Vagina (tissue), 2 donors: ENCODE data around the gene SARDH. TPM values are rescaled to one million over a fixed set of nuclear protein-coding genes. Genes with fewer than 3 reads are reported as not detected.

Experiments
- DNase-seq, 2 donors: peaks; one replicate each; pipeline ENCODE4 v3.0.0-alpha.2; 2017; ENCODE audit errors: extremely low spot score in 2 of 2
- H3K27ac ChIP-seq: fragments of 200-600 bp; sonication (generic); one replicate; pipeline ENCODE4 v1.5.1; 2019
- H3K27me3 ChIP-seq: fragments of 200-600 bp; sonication (generic); one replicate; pipeline ENCODE4 v1.5.1; 2019
- H3K36me3 ChIP-seq, 2 donors: fragments of 200-600 bp; sonication (generic); one replicate each; pipeline ENCODE4 v1.5.1; 2017 to 2019
- H3K4me1 ChIP-seq: fragments of 200-600 bp; sonication (generic); one replicate; pipeline ENCODE4 v1.5.1; 2019
- H3K4me3 ChIP-seq, 2 donors: fragments of 200-600 bp; sonication (generic); 1 replicate in 1 of 2; 2 replicates in 1 of 2; pipeline ENCODE4 v1.5.1; 2016 to 2019
- H3K9me3 ChIP-seq: fragments of 200-600 bp; sonication (generic); one replicate; pipeline ENCODE4 v1.5.1; 2019
- POLR2A ChIP-seq, 2 donors: fragments of 450-650 bp; IDR thresholded peaks; one replicate each; pipeline ENCODE4 v1.6.1; 2017; ENCODE audit warnings: antibody characterized with exemption in 2 of 2, mild to moderate bottlenecking in 2 of 2, moderate library complexity in 2 of 2
- POLR2AphosphoS5 ChIP-seq, 2 donors: sonication (generic); formaldehyde crosslinking; IDR thresholded peaks; one replicate each; pipeline ENCODE4 v1.9.0; 2017; ENCODE audit warnings: antibody characterized with exemption in 2 of 2, mild to moderate bottlenecking in 2 of 2, low read depth in 1 of 2; ENCODE audit not compliant: insufficient read depth in 1 of 2
- intact Hi-C: fragments of 100-400 bp; cut with DNase I; formaldehyde crosslinking; loops from one replicate; pipeline ENCODE4 v1.15.1; 2023
- total RNA-seq: library from RNA; depleted of rRNA; stranded (reverse); fragments of >200 nt; gene quantifications from one replicate; pipeline ENCODE4 v1.2.3, GENCODE V29; 2016
- TF ChIP-seq, protein P1 (sequence below), 3 experiments: fragments of 450-650 bp in 2 of 3; fragments of 200-600 bp in 1 of 3; sonication (generic) in 1 of 3; IDR thresholded peaks; one replicate each; pipeline ENCODE4 v1.5.1; 2017 to 2019; ENCODE audit warnings: antibody characterized with exemption in 3 of 3, mild to moderate bottlenecking in 2 of 3, moderate library complexity in 2 of 3

SARDH gene
- total RNA-seq, 1 donor from 2014 or later: 2.0 TPM

- Histone ChIP-seq H3K9me3 (no peaks in the 10 kb centered on the region), H3K4me1 (peaks cover 10% of the 10 kb centered on the region), H3K36me3 (no peaks in the 10 kb centered on the region), H3K27me3 (no peaks in the 10 kb centered on the region), H3K4me3 (no peak overlapping the region), H3K27ac (no peak overlapping the region)
- TF ChIP-seq POLR2AphosphoS5 (IDR thresholded peaks at IDR 0.05; ENCODE audit: insufficient read depth in 1 of 2, low read depth in 1 of 2): no peak
- TF ChIP-seq, protein P1, sequence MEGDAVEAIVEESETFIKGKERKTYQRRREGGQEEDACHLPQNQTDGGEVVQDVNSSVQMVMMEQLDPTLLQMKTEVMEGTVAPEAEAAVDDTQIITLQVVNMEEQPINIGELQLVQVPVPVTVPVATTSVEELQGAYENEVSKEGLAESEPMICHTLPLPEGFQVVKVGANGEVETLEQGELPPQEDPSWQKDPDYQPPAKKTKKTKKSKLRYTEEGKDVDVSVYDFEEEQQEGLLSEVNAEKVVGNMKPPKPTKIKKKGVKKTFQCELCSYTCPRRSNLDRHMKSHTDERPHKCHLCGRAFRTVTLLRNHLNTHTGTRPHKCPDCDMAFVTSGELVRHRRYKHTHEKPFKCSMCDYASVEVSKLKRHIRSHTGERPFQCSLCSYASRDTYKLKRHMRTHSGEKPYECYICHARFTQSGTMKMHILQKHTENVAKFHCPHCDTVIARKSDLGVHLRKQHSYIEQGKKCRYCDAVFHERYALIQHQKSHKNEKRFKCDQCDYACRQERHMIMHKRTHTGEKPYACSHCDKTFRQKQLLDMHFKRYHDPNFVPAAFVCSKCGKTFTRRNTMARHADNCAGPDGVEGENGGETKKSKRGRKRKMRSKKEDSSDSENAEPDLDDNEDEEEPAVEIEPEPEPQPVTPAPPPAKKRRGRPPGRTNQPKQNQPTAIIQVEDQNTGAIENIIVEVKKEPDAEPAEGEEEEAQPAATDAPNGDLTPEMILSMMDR (IDR thresholded peaks at IDR 0.05): no peak
- no peak for TF ChIP-seq POLR2A (IDR thresholded peaks at IDR 0.05)
- intact Hi-C loops: no loop called here
- no peak for DNase-seq
Measured at GRCh38 chr9:133684936-133685361, 53.2 kb downstream of the SARDH start.

- Histone ChIP-seq H3K4me1 (peaks cover 14% of the 10 kb centered on the region), H3K36me3 (no peaks in the 10 kb centered on the region), H3K27me3 (no peaks in the 10 kb centered on the region), H3K27ac (no peak overlapping the region), H3K4me3 (no peak overlapping the region), H3K9me3 (no peaks in the 10 kb centered on the region)
- TF ChIP-seq, protein P1 (IDR thresholded peaks at IDR 0.05): no peak
- TF ChIP-seq POLR2A (IDR thresholded peaks at IDR 0.05) (no peak), POLR2AphosphoS5 (IDR thresholded peaks at IDR 0.05; ENCODE audit: insufficient read depth in 1 of 2, low read depth in 1 of 2) (no peak)
- intact Hi-C loops: no loop called here
- DNase-seq: no peak
Measured at GRCh38 chr9:133684121-133684935, 53.8 kb downstream of the SARDH start.

GRCh38 chr9:133683586-133684120, 54.5 kb downstream of the SARDH start:
- no peak for TF ChIP-seq POLR2A (IDR thresholded peaks at IDR 0.05)
- TF ChIP-seq POLR2AphosphoS5 (IDR thresholded peaks at IDR 0.05; ENCODE audit: insufficient read depth in 1 of 2, low read depth in 1 of 2): no peak
- TF ChIP-seq, protein P1 (IDR thresholded peaks at IDR 0.05): no peak
- intact Hi-C loops: no loop called here
- Histone ChIP-seq H3K27me3 (no peaks in the 10 kb centered on the region), H3K27ac (no peak overlapping the region), H3K36me3 (no peaks in the 10 kb centered on the region), H3K9me3 (no peaks in the 10 kb centered on the region), H3K4me3 (no peak overlapping the region), H3K4me1 (peaks cover 16% of the 10 kb centered on the region)
- DNase-seq: no peak

- peak overlapping the region; percentile 43 for H3K27ac ChIP-seq
- no peak for TF ChIP-seq POLR2A (IDR thresholded peaks at IDR 0.05)
- TF ChIP-seq POLR2AphosphoS5 (IDR thresholded peaks at IDR 0.05; ENCODE audit: insufficient read depth in 1 of 2, low read depth in 1 of 2): no peak
- TF ChIP-seq, protein P1 (IDR thresholded peaks at IDR 0.05): no peak
- peaks cover 16% of the 10 kb centered on the region for H3K4me1 ChIP-seq
- DNase-seq: no peak
- no peaks in the 10 kb centered on the region for H3K36me3 ChIP-seq
- no peaks in the 10 kb centered on the region for H3K27me3 ChIP-seq
- no peak overlapping the region for H3K4me3 ChIP-seq
- H3K9me3 ChIP-seq: no peaks in the 10 kb centered on the region
- intact Hi-C loops: no loop called here
Measured at GRCh38 chr9:133682818-133683585, 55.1 kb downstream of the SARDH start.
